ENCODE measurements around the gene NDUFS7. TPM values are rescaled to one million over a fixed set of nuclear protein-coding genes. Genes with fewer than 3 reads are reported as not detected.
A peak's percentile ranks its signal among the peaks of the same experiment; 100 is the strongest.

Gene NDUFS7
- total and polyA plus RNA-seq, 9 of the 15 experiments (the other 6 are each of a cell fraction or from before 2014, with no cell fraction given), result 6.0 to 271 (median 60.6) TPM

GRCh38 chr19:1397838-1398237, 14.1 kb downstream of the NDUFS7 start (continued):
- TF ChIP-seq BCLAF1 (IDR thresholded peaks at IDR 0.05; ENCODE audit: borderline replicate concordance in 1 of 2, control insufficient read depth in 1 of 2, low read depth in 2 of 2, low read length in 1 of 2) (no peak), GABPA (tag; conservative IDR thresholded peaks at IDR 0.05; ENCODE audit: low read depth) (no peak), RCOR1 (IDR thresholded peaks at IDR 0.05; ENCODE audit: borderline replicate concordance in 1 of 2, low read depth in 2 of 2, low read length in 2 of 2) (peak; percentile 43 to 66; a peak in 3 of 4 replicates), NRF1 (conservative IDR thresholded peaks at IDR 0.05 in 1 of 2, IDR thresholded peaks at IDR 0.05 in 1 of 2) (no peak), CREB3L1 (IDR thresholded peaks at IDR 0.05; ENCODE audit: borderline replicate concordance, low read depth) (no peak), PHTF2 (CRISPR knock-in tag; IDR thresholded peaks at IDR 0.05) (no peak), ZBTB1 (CRISPR knock-in tag; IDR thresholded peaks at IDR 0.05; ENCODE audit: borderline replicate concordance, low read depth) (no peak), RFX1 (IDR thresholded peaks at IDR 0.05) (no peak), PYGO2 (tag; IDR thresholded peaks at IDR 0.05) (no peak), PBX2 (CRISPR knock-in tag; IDR thresholded peaks at IDR 0.05; ENCODE audit: low read depth) (no peak), PBX2 (tag; conservative IDR thresholded peaks at IDR 0.05; ENCODE audit: low read depth) (no peak), CCNT2 (IDR thresholded peaks at IDR 0.05; ENCODE audit: borderline replicate concordance, extremely low read depth, insufficient read length, low read depth, low read length) (no peak), RBM25 (IDR thresholded peaks at IDR 0.05; ENCODE audit: low read depth, low read length, severe bottlenecking) (peak; percentile 96), SMARCA5 (IDR thresholded peaks at IDR 0.05) (peak; percentile 87), MCM5 (IDR thresholded peaks at IDR 0.05; ENCODE audit: low read depth) (no peak), USF2 (CRISPR knock-in tag; IDR thresholded peaks at IDR 0.05) (no peak)
